HG03457 (cell line): ENCODE data around the gene ST8SIA4.

Source experiments
- ATAC-seq: cut with Tn5 transposase; IDR thresholded peaks from one replicate; pipeline ENCODE4 v1.9.1; 2021; ENCODE audit warnings: moderate number of reproducible peaks; ENCODE audit not compliant: unreplicated experiment

The ST8SIA4 gene

GRCh38 chr5:100903039-100903887, at the start of gene ST8SIA4:
ST8SIA4 (minus strand) TSS chr5:100903282; CDS start chr5:100902955, 327 bp downstream.
- ATAC-seq: peak; percentile 69

- no peak for ATAC-seq
Measured at GRCh38 chr5:100950985-100951384, 47.9 kb upstream of the ST8SIA4 start.

GRCh38 chr5:100913298-100913697, 10.2 kb upstream of the ST8SIA4 start:
- no peak for ATAC-seq

DNA sequence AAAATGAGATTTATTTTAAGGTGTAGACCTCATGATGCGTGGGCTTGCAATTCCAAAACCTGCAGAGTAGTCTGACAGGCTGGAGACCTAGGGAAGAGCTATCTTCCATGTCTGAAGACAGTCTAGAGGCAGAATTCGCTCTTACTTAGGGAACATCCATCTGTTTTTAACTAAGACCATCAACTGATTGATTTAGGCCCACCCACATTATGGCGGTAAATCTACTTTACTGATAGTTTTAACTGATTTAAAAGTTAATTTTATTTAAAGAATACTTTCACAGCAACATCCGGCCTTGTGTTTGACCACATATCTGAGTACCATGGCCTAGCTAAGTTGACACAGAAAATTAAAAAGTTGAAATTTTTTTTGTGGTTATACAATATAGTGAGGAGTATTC, 6.0 kb upstream of the ST8SIA4 start:
- no peak for ATAC-seq

DNA sequence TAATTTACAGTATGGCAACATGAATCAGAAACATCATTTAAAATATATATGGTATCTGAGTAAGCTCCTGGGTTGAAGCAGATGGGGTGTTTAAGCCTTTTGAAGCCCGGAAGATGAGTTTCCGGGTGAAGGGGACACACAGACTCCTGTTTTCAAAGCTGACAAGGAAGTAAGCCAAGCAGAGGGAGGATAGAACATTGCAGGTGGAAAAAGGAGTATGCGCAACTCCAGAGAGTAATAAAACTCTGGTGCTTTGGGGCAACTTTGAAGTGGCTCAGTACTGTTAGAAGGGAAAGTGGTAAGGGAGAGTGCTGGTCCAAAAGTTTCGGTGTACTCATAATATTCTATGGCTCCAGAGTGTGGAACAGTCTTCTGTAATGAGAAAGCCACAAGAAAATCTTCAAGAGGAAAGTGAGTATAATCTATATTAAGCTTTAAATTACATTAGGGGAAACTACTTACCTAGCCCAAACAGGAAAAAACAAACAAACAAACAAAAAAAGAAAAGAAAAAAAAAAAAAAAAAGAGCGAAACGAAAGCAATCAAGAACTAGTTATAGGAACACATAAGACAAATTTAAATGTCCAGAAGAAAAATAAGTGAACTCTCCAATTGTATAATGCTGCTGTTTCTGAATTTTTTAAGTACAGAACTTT, 2.3 kb upstream of the ST8SIA4 start:
- no peak for ATAC-seq

- peak; percentile 24 for ATAC-seq
Measured at GRCh38 chr5:100904259-100904861, 1.3 kb upstream of the ST8SIA4 start.

- no peak for ATAC-seq
Measured at GRCh38 chr5:100902440-100903038, 543 bp downstream of the ST8SIA4 start.

GRCh38 chr5:100901821-100902341, 1.2 kb downstream of the ST8SIA4 start:
- ATAC-seq: no peak

- peak; percentile 38 for ATAC-seq
Measured at GRCh38 chr5:100900796-100901781, 2.0 kb downstream of the ST8SIA4 start.

DNA sequence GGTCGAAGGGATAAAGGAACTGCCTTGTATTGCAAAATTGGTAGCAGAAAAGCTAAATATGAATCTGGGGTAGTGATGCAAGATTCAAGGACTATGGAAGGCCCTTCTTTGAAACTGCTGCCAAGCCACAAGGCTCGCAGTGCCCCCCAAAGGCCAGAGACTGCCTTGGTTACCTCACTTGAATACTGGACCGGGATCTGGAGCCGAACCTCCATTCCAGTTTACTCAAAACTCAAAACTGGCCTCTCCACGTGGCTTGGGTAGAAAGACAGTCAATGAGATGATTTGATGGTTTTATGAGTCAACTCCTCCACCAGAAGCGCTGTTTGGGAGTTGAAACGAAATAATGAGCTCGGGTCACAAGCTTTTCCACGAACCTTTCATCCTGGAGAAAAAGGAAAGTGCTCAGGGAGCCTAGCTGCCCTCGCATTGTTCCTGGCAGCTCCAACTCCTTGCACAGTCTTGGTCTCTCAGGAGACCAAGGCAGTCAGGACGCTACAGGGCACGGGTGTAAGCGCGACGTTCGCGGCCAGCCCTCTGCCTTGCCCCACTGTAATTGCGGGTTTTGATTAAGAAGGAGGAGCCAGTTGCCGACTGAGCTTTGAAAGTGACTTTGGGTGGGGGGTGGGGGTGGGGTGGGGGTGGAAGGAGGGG, 2.8 kb downstream of the ST8SIA4 start:
- ATAC-seq: no peak

GRCh38 chr5:100899675-100900074, 3.4 kb downstream of the ST8SIA4 start:
- ATAC-seq: no peak

DNA sequence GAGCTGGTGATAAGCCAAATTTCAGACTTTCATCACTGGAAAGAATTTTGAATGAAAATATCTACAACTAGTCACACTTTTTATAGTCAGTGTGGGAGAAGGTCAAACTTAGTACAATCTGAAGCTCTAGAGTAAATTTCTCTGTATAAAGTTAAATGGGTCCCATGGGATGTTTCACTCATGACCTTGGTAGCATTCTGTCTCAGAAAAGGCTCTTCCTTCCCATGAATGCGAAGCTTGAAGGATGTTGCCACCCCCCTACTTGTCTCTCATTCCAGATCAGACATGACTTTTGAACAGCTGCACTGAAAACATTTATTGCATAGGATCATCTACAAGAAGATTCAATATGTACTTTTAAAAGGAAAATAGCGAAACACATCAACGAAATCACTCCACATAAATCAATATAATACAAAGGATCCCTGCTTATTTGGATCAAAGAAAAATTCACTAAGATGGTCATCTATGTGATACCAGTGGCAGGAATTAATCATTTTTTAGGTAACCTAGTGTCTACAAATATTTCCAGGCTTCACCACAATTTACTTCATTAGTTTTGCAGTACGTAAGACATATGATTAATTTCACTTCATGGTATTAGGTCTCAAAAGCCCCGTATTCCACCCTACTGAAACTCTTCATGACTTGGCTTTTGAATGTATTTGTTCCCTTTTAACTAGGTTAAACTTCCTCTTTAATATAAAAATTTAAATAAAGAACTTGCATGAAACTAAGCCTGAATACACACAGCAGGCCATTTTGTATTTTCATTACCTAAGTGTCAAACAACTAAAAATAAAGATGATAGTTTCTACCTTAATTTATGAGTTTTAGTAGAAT, 4.4 kb downstream of the ST8SIA4 start:
- ATAC-seq: no peak

GRCh38 chr5:100896054-100896453, 7.0 kb downstream of the ST8SIA4 start:
- no peak for ATAC-seq

- peak; percentile 71 for ATAC-seq
Measured at GRCh38 chr5:100890461-100891008, 12.5 kb downstream of the ST8SIA4 start.

GRCh38 chr5:100889896-100890295, 13.2 kb downstream of the ST8SIA4 start:
- ATAC-seq: no peak

DNA sequence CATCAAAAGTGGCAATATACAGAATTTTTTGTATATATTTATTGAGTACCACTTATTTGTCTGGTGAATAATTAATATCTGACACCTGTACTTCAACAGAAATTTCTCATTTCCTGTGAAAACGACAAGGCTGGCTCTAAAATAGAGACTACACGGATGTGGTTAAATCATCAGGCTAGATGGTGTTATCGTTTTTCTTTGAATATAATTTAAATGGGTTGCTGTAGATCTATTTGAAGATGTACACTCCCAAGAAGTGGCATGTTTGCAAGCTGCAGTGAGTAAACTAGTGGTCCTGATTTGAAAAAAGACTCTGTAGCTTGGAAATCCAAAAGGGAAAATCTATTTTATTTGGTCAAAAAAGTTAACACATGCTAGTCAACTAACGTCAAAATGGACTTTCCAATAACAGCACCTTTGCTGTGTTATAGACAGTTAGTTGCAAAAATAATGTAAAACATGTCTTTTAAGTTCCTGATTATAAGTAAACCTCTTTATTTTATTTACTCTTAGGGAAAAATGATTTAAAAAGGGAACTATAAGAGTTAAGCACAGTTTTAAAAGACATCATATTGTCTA, 13.8 kb downstream of the ST8SIA4 start:
- ATAC-seq: peak; percentile 54

DNA sequence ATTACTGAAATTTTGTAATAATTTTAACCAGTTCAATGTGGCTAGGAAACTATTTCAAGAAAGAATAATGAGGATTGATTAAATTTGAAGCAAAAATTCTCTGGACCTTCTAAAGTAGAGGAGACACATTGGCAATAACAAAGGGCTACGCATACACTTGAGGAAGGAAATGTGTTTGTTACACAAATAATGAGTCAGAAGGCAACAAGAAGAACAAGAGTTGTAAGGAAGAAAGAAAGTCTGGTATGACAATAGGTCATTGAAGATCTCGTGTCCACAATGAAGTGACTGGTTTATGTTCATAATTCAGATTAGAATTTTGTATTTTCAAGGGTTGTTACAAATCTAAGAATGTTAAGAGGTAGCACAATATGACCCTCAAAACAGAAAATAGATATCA, 25.8 kb downstream of the ST8SIA4 start:
- no peak for ATAC-seq
